Measurements from ENCODE around the gene SDC3.
"Not testable (repeated sequence)": the region's sequence is repeated elsewhere in the genome, so short reads cannot be mapped to it uniquely, and the experiment has no call there.

Gene SDC3, protein sequence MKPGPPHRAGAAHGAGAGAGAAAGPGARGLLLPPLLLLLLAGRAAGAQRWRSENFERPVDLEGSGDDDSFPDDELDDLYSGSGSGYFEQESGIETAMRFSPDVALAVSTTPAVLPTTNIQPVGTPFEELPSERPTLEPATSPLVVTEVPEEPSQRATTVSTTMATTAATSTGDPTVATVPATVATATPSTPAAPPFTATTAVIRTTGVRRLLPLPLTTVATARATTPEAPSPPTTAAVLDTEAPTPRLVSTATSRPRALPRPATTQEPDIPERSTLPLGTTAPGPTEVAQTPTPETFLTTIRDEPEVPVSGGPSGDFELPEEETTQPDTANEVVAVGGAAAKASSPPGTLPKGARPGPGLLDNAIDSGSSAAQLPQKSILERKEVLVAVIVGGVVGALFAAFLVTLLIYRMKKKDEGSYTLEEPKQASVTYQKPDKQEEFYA
- total RNA-seq = 0 to 0.36 (median 0.23) reads per million in 4 donors

DNA sequence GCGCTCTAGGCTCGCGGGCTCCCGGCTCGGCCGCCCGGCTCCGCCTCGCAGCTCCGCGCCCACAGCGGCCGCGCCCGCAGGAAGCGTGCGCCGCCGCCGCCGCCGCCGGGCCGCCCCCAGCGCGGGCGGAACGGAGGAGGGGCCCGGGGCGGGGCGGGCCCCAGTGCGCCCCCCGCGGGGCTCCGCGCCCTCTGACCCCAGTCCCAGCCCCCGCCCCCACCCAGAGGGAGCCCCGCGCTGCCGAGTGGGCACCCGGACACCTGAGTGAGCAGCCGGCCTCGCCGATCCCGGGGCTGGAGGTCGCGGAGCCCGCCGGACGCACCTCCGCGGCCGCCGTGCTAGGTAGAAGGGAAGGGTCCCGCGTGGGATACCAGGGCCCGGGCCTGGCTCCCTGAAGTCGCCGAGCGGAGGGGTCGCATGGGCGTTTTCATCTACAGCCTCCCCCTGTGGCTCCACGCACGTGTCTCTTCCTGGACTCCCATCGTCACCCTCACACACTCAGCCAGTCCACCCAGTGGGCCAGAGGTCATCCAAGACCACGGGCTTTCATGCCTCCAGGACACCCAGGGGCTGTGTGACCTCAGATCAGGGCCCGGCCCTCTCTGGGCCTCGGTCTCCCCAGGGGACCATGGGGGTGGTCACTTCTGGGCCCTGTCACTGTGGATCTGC lies at the start of gene SDC3:
TSS of gene SDC3 (minus strand) at position 63 of the 669 bp plus-strand sequence. CDS start 172 bp downstream, outside the sequence.
- DNase-seq = peak in 1 of 5 donors; percentile 21

DNA sequence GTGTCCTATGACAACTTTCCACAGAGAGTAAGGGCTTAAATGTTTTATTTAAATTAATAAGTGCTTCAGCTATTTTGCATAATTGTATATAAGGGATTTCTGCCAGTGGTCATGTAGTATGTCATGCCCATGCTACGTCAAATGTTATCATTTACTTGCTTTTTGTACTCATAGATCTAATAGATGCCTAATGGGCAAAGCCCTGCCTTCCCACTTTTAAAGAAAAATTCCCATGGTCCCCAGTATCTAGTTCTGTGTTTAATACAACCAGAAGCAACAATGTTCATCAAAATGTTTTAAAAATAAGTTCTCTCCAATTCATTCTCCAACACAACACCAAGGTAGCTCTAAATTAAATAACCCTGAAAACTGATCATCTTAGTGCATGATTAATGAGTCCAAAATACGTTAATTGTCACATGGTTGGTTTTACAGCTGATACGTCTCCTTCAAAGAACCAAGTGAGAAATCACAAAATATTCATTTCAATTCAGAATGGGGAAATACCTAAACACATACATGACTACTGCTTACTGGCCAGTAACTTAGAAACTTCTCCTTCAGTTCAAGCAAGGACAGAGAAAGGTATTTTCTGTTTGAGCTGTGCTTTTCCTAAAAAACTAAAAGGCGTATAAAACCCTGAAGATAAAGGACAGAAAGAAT lies 49.1 kb upstream of the SDC3 start:
- no peak for DNase-seq

DNA sequence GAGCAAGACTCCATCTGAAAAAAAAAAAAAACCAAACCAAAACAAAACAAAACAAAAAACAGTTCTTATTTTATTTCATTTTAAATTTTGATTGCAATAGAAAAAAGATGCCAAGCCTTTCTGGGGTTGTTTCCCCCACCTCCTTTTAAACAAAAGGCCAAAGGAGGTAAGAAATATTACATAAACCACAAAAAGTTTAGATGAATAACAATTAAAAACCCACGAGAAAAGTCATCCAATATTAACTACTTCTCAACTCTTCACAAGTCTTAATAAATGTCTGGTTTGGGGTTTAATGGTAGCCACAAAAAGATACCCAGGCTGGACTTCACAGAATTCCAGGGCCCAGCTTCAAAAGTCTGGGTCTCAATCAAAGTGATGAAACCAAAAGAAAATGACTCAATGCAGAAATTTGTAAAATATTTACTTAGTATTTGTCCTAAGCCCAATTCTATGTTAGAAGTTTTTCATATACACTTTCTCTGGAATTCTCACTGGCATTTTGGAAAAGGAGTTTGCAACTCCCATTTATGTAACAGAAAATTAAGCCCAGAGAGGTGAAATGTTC lies 47.0 kb upstream of the SDC3 start:
- DNase-seq = no peak

DNA sequence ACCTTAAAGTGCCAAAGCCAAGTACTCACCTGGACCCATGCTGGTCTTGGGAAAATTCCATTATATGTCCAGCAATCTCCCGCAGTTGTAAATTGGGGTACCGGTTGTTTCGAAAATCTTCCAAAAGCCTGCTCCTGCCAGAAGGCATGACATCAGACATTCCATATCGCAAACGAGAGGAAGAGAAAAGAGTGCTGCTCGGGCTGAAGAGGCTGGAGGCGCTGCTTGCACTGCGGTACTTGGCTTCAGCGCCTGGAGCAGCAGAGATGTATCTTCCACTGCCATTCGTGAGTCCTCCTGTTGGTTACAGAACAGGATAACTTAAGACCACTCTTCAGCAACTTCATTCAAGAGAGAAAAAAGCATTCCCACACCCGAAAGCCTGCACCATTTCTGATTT lies 45.1 kb upstream of the SDC3 start:
- no peak for DNase-seq

DNA sequence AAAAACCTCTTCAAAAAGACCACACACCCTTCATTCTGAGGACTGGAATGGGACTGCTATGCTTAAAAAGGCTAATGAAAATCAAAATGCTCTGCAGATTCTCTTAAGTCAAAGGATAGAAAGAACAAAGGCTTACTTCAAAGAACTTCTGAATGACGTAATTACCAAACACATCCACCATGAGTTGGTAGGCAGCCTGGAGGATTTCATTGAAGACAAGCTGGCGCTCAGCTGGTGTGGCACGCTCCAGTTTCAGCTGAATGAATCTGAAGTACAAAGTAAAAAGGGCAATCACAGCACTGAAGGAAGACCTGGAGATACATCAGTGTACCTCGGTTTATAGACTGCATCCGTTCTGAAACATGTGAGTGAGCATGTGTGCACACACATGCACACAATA lies 43.5 kb upstream of the SDC3 start:
- DNase-seq = peak in 1 of 5 donors; percentile 13

DNA sequence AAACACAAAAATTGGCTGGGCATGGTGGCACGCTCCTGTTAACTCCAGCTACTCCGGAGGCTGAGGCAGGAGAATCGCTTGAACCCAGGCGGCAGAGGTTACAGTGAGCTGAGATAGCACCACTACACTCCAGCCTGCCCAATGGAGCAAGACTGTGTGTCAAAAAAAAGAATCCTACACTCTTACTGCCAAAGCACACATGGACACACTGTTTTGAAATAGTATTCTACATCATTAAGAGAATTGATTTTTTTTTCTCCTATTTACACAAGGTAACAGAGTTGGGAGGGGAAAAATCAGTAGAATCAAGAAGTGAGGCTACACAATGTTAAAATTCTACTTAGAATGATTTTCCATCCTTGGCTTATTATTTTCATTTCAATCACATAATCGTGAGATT lies 42.1 kb upstream of the SDC3 start:
- no peak for DNase-seq

DNA sequence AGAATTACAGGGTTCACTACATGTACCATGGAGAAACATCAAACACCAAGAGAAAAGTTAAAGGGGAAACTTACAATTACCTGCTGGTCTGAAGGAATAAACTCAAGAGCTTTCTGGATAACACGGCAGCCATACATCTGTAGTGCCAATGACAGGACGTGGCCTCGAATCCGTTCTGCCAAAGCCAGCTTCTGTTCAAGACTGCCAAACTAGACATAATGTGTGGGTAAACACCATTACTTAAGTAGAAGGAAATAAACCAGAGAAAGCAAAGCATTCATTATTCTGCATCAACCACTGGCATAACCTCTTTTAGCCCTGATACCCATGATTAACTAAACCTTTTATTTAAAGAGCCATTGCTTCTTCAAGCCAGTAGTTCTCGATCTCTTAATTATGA lies 41.5 kb upstream of the SDC3 start:
- DNase-seq = no peak

DNA sequence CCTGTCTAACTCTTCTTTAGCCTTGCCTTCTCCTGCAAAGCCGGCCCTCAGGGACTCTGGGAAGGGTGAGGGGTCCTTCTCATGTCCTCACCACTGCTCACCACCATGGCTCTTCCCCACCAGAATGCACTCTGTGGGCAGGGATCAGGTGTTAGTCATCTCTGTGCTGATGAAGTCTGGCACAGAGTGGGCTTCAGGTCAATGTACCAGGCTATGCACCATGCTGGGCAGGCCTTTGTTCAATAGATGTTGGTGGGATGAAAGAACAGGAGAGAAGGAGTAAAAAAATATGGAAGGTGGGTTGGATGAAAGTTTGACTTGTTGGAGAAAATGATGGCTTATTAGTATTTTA lies 40.9 kb upstream of the SDC3 start:
- not testable (repeated sequence) for DNase-seq

DNA sequence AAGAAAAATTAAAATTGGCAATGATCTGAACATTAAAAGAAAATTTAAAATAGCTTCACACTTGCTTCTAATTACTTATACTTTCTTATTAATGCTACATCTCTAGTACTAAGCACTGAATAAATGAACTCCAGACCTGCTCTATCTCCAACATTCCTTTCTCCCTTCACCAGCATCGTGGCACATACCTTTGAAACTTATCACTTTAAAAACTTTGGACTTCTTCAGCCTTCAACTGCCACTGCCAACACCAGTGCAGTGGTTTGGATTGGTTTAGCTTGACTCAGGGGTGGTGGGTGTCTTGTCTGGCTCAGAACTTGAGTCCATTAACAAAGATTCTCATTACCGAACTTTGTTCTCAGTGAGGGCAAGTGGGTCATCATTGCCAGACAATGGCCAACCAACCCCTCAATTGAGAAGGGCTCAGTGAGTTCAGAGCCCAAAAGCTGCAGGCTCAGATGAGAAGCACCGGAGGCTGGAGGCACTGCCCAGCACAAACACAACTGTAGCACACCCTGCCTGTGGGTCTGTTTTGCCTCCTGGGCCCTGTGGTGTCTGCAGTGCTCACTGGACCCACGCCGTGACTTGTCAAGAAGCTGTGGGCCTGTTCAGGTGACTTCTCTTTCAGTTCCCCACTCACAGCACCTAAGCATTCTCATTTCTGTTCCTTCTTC lies 40.4 kb upstream of the SDC3 start:
- DNase-seq = not testable (repeated sequence)

DNA sequence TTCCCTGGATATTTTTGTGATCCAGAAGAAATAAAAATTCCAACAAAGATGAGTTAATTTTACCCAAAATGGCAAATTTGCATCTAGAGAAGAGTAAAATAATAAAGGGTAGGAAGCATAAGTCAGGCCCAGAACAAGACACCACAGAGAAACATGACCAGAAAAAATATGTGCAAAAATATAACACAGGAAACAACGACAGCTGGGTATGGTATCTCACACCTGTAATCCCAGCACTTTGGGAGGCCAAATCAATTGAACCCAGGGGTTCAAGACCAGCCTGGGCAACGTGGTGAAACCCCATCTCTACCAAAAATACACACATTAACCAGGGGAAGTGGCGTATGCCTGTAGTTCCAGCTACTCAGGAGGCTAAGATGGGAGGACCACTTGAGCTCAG lies 39.7 kb upstream of the SDC3 start:
- no peak for DNase-seq

DNA sequence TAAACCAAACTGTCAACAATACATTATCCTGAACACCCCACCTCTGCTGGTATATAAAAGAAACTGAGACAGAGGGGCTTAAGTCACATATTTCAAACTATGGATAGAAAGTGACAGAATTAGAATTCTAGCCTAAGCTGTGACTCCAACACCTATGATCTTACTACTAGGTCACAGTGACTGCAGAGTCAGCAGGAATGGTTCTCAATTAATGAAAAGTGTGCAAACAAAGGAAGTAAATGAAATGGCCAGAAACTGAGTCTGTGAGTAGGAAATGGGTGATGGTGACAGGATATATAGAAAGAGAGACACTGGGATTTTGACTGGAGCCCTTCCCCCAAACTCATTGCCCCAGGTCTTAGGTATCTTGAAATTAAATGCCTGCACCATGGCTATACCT lies 38.7 kb upstream of the SDC3 start:
- DNase-seq = no peak

DNA sequence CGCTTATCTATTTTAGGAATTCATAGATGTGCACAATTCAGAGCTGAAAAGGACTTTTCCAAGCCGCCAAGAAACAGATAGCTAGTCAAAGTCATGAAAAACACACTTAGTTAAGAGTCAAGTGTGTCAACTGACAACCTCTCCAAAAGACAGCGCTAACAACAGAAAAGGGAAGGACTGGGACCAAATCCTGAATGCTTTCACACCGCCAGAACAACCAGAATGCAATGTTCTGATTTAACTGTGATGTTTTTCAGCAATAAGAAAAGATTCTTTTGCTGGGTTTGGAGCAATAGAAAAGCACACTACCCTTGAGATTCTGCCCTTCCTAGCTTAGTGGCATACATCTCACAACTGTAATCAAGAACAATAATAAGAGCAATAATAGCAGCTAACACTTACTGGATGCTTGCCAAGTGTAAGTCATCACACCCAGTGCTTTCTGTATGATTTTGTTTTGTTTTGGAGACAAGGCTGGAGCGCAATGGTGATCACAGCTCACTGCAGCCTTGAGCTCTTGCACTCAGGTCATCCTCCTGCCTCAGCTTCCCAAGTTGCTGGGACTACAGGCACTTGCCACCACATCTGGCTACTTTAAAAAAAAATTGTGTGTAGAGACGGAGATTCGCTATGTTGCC lies 33.9 kb upstream of the SDC3 start:
- DNase-seq = no peak

DNA sequence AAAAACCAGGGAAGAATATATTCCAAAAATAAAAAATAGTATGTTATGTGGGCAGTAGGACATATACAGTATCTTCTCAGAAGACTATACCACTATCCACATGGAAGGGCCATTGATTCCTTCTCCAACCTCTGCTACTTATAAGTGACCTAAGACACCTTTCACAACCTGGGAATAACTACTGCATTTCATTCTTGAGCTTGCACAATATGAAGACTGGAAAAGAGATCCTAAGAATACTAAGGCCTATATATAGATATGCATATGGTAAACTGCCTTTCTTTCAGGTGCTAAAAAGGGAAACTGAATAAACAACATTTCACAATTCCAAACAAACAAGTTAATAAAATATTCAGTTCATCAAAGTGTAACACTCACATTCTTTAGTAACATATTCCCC lies 32.0 kb upstream of the SDC3 start:
- DNase-seq = no peak

DNA sequence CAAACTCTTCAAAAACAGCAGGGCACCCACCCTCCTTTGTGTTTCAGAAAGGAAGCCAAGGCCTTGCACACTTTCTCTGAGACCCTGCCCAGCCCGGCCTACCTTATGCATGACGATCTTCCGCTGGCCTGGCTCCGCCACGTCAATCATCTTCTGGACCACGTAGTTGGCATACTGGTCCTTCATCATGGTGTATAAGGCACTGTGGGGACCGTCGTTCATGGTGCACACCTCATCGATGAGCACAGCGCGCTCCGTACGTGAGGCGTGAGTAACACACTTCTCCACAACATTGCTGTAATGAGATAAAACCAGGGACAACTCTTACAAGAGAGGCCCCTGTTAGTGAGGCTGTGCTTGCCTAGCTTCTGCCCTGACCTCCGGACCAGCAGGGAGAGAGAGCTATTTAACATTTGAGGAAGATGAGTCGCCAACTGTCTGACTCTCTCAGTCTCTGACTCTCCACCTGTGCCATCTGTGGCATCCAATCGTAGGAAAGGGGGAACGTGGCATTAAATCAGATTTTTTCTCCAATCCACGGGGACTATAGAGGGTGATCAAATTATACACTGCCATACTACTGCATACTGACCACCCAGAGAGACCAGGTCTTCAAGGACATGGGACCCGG lies 28.1 kb upstream of the SDC3 start:
- DNase-seq = no peak

DNA sequence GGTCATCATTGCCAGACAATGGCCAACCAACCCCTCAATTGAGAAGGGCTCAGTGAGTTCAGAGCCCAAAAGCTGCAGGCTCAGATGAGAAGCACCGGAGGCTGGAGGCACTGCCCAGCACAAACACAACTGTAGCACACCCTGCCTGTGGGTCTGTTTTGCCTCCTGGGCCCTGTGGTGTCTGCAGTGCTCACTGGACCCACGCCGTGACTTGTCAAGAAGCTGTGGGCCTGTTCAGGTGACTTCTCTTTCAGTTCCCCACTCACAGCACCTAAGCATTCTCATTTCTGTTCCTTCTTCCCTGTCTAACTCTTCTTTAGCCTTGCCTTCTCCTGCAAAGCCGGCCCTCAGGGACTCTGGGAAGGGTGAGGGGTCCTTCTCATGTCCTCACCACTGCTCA lies 27.2 kb upstream of the SDC3 start:
- not testable (repeated sequence) for DNase-seq

DNA sequence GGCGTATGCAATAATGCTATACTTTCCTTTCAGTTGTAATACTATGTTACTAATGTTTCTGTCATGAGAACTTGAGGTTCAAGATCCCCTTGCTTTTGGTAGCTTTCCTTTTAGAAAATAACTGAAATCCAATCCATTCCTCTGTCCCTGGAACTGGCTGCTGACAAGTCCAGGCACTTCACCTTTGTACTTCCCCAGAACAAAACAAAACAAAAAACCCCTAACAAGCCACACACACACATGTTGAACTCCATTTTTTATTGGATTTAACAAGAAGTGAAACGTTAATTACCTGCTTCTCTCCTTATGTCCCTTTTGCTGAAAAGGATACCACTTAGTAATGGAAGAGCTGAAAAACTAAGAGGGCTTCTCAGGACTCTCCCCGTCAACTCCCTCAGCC lies 26.1 kb upstream of the SDC3 start:
- DNase-seq = no peak

DNA sequence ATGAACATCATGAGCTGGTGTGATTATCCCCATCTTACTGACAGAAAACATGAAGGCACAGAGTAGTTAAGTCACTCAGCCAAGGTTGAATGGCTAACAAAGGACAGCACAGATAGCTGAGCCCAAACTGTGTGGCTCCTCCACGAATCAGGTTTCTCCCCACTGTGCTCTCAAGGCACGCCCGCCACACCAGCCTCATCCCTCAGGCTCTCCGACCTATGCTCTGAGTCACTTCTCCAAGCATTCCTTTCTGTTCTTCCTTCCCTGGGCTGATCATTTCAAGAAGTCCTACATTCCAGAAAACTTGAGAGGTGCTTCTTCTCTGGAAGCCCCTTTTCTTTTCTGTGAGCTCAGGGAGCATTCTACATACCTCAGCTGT lies 25.3 kb upstream of the SDC3 start:
- no peak for DNase-seq

DNA sequence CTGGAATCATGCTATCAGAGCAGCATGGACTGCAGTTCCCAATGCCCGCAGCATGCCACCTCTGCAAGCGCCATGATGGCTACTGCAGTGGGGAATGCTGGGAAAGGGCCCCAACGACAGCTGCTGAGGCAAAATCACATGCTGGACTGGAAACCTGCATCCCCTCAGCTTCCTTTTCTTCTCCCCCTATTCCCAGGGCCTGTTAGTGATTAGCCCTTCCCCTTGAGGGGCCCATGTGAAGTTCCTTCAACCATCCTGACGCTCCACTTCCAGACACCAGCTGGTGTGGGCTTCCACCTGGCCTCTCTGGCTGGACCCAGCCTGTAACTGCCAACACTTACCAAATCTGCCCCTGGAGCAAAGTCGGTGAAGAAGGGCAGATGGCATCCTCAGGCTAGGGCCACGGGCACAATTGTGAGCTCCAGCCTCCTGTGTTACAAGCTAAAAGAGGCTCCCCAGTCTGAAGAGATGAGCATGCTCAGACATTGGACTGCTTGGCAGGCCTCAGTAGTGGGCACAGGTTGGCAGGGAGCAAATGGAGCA lies 22.1 kb upstream of the SDC3 start:
- DNase-seq = no peak

DNA sequence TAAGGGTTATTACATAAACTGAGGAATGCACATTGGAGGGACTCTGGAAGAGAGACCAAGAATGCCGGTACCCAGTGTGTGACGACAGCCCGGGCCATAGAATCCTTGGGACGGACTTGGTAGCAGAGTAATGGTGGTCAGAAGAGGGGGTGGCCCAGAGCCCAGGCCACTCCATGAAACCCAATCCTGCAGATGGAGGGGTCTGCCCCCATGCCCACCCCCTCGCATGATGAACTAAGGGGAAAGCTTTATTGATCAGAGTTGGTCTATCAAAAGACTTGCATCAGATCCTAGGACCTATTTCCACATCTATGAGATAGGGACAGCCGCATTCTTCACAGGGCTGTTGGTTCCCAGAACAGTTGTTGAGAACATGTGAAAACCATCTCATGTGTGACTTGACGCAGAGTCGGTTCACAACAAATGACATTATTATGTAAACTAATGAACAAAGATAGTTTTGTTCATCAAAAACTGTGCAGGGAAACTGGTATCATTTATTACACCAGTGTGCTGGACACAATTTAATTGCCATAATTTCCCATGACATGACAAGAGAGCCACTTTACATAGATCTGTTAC lies 21.5 kb upstream of the SDC3 start:
- DNase-seq = no peak

DNA sequence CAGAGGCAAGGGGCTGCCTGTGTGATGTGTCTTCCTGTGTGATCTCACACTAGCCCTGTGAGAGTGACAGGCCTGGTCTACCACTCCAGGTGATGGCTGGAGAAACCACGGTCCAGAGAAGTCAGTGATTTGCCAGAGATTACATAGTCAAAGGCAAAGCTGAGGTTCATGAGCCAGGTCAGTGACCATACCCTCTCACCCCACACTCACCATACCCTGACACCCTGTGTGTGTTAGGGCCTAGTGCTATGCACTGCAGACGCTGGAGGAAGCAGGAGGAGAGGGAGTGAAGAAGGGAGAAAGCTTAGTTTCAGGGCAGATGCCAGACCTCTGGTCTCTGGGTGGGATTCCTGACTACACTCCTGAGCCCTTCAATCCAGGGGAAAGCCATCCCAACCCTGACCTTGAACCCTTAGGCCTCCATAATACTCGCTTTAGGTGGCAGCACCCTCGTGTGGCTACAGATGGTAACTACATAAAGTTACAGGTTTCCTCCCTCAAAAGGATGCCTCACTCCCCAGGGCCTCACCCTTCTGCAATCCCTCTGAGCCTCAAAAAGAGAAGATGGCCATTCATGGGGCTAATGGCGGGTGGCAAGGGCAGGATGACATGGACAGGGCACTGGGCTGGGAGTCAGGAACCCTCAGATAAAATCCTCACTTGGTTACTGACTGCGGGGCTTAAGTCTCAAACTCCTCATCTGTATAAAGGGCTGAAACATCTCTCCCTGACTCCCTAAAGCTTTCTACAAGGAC lies 20.8 kb upstream of the SDC3 start:
- DNase-seq = peak in 2 of 5 donors; percentile 29 to 36

DNA sequence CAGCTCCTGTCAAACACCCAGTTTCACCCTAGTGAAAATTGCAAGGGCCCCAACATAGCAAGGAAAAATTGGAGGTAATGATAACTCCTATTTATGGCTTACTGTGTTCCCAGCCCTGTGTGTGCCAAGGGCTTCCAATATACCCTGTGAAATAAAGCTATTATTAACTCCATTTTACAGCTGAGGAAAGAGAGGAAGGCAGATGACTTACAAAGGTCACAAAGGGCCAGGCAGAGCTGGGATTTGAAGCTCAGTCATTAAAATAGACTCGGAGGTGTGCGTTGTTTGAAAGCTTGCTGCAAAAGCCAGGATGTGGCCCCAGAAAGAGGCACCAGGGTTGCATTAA lies 20.2 kb upstream of the SDC3 start:
- DNase-seq = no peak

Data from T-helper 1 cell (primary cell).